Measurements from ENCODE around the gene OS9. TPM values are rescaled to one million over a fixed set of nuclear protein-coding genes. Genes with fewer than 3 reads are reported as not detected.
"Not testable (repeated sequence)": the region's sequence is repeated elsewhere in the genome, so short reads cannot be mapped to it uniquely, and the experiment has no call there.

OS9 gene
- total and polyA plus RNA-seq, 4 donors = 136 to 357 (median 216) TPM

GRCh38 chr12:57655541-57656240 lies 38.2 kb upstream of the OS9 start:
- no peak for TF ChIP-seq REST (IDR thresholded peaks at IDR 0.05)
- no peak for TF ChIP-seq JUND (IDR thresholded peaks at IDR 0.05)
- no peak for TF ChIP-seq ZBTB33 (IDR thresholded peaks at IDR 0.05)
- no peak for TF ChIP-seq FOXA1 (IDR thresholded peaks at IDR 0.05)
- no peak for TF ChIP-seq CTCF (IDR thresholded peaks at IDR 0.05; ENCODE audit: low read depth, low read length, missing input control)
- no peak for TF ChIP-seq RAD21 (IDR thresholded peaks at IDR 0.05)
- TF ChIP-seq YY1 (IDR thresholded peaks at IDR 0.05) = no peak
- no peak for TF ChIP-seq GABPA (IDR thresholded peaks at IDR 0.05 in 1 of 2, conservative IDR thresholded peaks at IDR 0.05 in 1 of 2)
- TF ChIP-seq TAF1 (conservative IDR thresholded peaks at IDR 0.05) = no peak
- no peak for TF ChIP-seq FOXA2 (IDR thresholded peaks at IDR 0.05)
- no peak for TF ChIP-seq EGR1 (IDR thresholded peaks at IDR 0.05; ENCODE audit: low read depth in 2 of 2)
- TF ChIP-seq NR2F2 (IDR thresholded peaks at IDR 0.05) = no peak
- no peak for TF ChIP-seq HNF4G (IDR thresholded peaks at IDR 0.05)
- no peak for DNase-seq (ENCODE audit: low spot score)
- H3K9ac ChIP-seq (ENCODE audit: low read depth in 1 of 2, low read length in 2 of 2) = no peak overlapping the region
- H3K4me1 ChIP-seq (ENCODE audit: control insufficient read depth in 4 of 4, insufficient read depth in 4 of 4, low read length in 3 of 4) = peaks cover 0 to 5% (median 4%) of the 10 kb centered on the region in 4 donors
- no peaks in the 10 kb centered on the region for H3K27me3 ChIP-seq (ENCODE audit: control insufficient read depth in 4 of 4, insufficient read depth in 4 of 4, low read length in 3 of 4)
- no peaks in the 10 kb centered on the region for H3K36me3 ChIP-seq (ENCODE audit: control insufficient read depth in 4 of 4, insufficient read depth in 3 of 4, low read depth in 1 of 4, low read length in 3 of 4)
- no peaks in the 10 kb centered on the region for H3K9me3 ChIP-seq (ENCODE audit: control insufficient read depth in 4 of 4, low read length in 3 of 4)
- H3K4me3 ChIP-seq (ENCODE audit: low read depth in 1 of 3, low read length in 3 of 3) = no peak overlapping the region
- WGBS = 83% methylated on average over 23 of the region's 23 CpGs
- H3K27ac ChIP-seq (ENCODE audit: low read depth in 1 of 2, low read length in 2 of 2) = no peak overlapping the region

- not testable (repeated sequence) for H3K4me1 ChIP-seq (ENCODE audit: control insufficient read depth in 4 of 4, insufficient read depth in 4 of 4, low read length in 3 of 4); H3K9me3 ChIP-seq (ENCODE audit: control insufficient read depth in 4 of 4, low read length in 3 of 4); H3K36me3 ChIP-seq (ENCODE audit: control insufficient read depth in 4 of 4, insufficient read depth in 3 of 4, low read depth in 1 of 4, low read length in 3 of 4); H3K27ac ChIP-seq (ENCODE audit: low read depth in 1 of 2, low read length in 2 of 2); H3K27me3 ChIP-seq (ENCODE audit: control insufficient read depth in 4 of 4, insufficient read depth in 4 of 4, low read length in 3 of 4); H3K9ac ChIP-seq (ENCODE audit: low read depth in 1 of 2, low read length in 2 of 2); H3K4me3 ChIP-seq (ENCODE audit: low read depth in 1 of 3, low read length in 3 of 3); DNase-seq (ENCODE audit: low spot score)
- 78% methylated on average over 4 of the region's 4 CpGs for WGBS
Observed at GRCh38 chr12:57656408-57656807, 37.5 kb upstream of the OS9 start.
